Measurements from ENCODE around the gene ZNF658.
"Not testable (repeated sequence)": the region's sequence is repeated elsewhere in the genome, so short reads cannot be mapped to it uniquely, and the experiment has no call there.

ZNF658 gene

DNA sequence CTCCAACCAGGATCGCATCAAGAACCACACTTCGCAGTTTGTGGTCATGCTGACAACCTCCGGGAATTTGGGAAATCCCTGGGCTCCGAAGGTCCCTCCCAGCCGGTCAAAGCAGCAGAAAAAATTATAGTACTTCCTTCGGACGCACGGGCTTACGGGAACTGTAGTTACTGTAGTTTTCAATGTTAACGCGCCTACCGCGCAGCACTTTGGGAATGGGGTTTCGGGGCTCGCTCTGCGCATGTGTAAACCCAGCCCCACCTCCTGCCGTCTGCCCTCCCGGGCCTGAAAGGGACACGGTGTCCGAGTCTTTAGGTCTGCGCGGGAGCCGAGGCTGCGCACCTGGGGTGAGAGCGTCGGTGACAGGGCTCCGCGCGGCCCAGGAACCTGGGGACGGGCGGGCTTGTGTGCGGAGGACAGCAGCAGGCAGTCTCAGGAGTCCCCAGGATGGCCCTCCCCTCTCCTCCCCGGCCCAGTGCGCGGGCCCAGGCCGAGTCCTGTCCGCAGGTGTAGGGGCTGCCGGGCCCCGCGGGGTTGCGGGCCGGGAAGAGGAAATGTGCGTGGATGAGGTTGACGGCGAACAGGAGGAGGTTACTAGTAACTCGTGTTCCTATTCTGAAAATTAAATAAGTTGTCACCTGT lies at the start of gene ZNF658:
ZNF658 (plus strand) TSS at position 236 of the 642 bp plus-strand sequence. CDS start 2,837 bp downstream, outside the sequence.
- peak; percentile 93 for DNase-seq (ENCODE audit: low read depth)
- peak within 1 kb of the TSS; percentile 54 for H3K4me3 ChIP-seq (replicated peaks; ENCODE audit: low read depth, low read length)

DNA sequence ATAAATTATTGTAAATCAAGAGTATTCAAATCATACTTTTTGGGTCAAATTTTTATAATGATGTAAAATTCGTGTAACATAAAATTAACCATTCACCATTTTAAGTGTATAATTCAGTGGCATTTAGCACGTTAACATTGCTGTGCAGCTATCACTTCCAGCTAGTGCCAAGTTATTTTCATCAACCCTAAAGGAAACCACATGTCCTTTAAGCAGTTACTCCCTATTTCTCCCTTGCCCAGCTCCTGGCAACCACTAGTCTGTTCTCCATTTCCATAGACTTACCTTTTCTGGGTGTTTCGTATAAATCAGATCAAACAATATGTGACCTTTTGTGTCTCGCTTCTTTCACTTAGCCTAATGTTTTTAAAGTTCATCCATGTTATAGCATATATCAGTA lies 38.8 kb upstream of the ZNF658 start:
- not testable (repeated sequence) for DNase-seq (ENCODE audit: low read depth); H3K4me3 ChIP-seq (replicated peaks; ENCODE audit: low read depth, low read length)

DNA sequence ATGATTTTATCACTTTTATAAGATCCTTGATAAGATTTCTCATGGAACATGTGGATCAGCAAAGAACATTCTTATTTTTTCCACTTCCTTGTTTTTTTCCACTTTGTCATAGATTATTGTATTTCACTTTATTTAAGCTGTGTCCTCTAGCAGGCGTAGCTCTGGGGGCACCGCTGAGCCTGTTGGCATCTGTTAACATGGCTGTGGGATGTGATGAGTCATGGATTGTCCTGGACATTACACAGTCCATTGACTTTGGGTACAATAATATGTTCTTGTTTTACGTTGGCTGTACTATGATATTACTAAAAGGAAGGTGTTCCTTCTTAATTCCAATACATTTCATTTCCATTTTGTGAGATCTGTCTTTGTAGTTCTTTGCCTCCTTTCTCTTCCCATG lies 31.9 kb upstream of the ZNF658 start:
- not testable (repeated sequence) for DNase-seq (ENCODE audit: low read depth); H3K4me3 ChIP-seq (replicated peaks; ENCODE audit: low read depth, low read length)

DNA sequence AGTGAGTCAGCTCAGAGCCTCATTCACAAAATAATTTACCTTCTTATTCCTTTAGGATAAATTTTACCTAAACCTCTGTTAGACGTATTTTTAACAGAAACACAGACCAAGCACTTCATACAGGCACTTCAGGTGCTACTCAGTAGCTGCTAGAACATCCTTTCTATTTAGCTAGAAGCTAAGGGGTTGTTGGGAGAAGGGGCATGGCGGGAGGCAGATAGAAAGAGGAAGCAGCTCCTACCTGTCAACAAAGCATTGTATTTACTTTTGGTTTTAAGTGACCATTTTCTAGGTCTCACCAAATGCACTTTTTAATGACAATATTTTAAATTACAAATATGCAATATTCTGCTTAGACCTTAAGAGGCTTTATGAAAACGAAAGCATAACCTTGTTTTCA lies 19.9 kb upstream of the ZNF658 start:
- DNase-seq (ENCODE audit: low read depth); H3K4me3 ChIP-seq (replicated peaks; ENCODE audit: low read depth, low read length): not testable (repeated sequence)

DNA sequence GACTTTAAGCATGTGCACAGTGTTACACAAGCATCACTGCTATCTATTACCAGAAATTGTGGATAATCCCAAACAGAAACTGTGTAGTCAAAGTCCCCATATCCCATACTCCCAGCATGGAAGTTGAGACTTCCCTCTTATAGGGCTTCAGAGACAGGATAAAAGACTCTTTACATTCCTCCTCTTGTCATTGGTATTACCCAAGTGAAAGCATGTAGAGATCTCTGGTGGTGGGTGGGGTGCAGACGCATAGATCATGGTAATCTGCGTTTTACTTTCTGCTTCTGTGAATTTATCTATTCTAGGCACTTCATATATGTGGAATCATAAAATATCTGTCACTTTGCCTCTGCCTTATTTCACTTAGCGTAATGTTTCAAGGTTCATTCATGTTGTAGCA lies 18.7 kb upstream of the ZNF658 start:
- H3K4me3 ChIP-seq (replicated peaks; ENCODE audit: low read depth, low read length); DNase-seq (ENCODE audit: low read depth): not testable (repeated sequence)

DNA sequence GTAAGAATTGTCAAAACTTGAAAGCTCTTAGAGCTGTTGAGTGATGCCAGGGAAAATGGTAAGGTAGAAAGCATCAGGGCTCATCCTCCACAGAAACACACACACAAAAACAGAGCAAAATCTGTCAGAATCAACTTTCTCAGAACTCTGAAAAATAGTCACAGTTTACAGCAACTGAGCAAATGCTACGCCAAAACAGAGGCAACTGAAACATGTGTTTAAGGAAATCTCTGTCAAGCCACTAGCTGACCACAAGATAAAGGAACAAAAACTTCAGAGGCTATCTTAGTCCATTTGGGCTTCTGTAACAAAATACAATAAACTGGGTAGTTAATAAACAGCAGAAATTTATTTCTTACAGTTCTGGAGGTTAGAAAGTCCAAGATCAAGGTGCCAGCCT lies 10.2 kb upstream of the ZNF658 start:
- H3K4me3 ChIP-seq (replicated peaks; ENCODE audit: low read depth, low read length); DNase-seq (ENCODE audit: low read depth): not testable (repeated sequence)

DNA sequence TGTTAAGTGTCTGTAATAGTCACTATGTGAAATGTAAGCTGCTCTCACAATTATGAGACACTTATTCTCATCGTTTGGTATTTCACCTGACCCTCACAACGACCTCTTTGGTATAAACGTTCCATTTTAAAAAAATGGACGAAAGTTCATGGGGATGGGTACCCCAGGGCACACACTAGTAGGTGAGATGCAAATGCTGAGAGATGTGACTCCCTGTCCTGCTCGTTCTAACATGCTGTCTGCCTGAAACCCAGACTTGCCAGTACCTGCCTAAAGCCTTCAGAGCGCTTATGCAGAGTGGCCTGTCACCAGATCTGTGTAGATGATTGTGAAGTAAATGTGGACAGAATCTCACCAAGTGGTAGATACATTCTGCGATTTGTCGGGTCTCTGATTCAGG lies 616 bp downstream of the ZNF658 start:
- DNase-seq (ENCODE audit: low read depth), result not testable (repeated sequence)
- H3K4me3 ChIP-seq (replicated peaks; ENCODE audit: low read depth, low read length), result peak overlapping the region; percentile 54

DNA sequence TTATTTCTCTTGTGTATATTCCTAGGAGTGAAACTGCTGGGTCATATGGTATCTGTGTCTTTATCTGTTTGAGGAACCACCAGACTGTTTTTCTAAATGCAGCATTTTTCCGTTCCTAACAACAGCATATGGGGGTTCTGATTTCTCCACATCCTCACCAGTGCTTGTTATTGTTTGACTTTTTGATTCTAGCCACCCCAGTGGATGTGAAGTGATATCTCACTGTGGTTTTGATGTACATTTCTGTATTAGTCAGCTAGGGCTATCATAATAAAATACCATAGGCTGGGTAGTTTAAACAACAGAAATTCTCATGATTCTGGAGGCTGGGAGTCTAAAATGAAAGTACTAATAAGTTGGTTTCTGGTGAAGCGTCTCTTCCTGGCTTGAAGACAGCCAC lies 9.0 kb downstream of the ZNF658 start:
- H3K4me3 ChIP-seq (replicated peaks; ENCODE audit: low read depth, low read length); DNase-seq (ENCODE audit: low read depth): not testable (repeated sequence)

DNA sequence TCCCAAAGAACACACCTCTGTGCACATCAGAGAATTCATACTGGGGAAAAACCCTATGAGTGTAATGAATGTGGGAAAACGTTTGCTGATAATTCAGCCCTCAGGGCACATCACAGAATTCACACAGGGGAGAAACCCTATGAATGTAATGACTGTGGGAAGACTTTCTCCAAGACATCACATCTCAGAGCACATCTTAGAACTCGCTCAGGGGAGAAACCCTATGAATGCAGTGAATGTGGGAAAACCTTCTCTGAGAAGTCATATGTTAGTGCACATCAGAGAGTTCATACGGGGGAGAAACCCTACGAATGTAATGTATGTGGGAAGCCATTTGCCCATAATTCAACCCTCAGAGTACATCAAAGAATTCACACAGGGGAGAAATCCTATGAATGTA lies 19.5 kb downstream of the ZNF658 start:
- H3K4me3 ChIP-seq (replicated peaks; ENCODE audit: low read depth, low read length); DNase-seq (ENCODE audit: low read depth): not testable (repeated sequence)

DNA sequence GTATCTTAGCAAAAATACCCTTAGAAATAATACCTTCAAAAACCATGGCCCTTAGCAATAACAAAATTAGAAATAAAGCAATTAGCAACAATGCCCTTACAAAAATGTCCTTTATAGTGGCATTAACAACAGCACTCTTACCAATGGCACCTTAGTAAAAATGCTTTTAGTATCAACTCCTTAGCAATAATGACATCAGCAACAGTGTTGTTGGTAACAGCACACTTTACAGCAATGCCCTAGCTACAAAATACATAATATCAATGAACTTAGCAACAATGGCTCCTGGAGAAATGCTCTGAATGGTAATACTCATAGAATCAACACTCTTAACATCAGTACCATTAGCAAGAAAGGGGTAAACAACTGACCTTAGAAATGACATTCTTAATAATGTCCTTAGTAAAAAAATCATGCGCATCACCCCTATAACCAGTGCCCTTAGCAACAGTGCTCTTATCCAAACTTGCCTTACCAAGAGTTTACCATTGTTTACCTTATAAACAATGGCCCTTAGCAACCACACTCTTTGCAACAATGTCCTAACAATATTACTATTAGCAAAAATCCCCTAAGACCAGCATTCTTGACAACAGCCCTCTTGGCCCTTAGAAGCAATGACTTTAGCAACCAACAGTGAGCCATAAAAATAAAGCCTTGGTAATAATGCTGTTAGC lies 35.8 kb downstream of the ZNF658 start:
- not testable (repeated sequence) for H3K4me3 ChIP-seq (replicated peaks; ENCODE audit: low read depth, low read length); DNase-seq (ENCODE audit: low read depth)

DNA sequence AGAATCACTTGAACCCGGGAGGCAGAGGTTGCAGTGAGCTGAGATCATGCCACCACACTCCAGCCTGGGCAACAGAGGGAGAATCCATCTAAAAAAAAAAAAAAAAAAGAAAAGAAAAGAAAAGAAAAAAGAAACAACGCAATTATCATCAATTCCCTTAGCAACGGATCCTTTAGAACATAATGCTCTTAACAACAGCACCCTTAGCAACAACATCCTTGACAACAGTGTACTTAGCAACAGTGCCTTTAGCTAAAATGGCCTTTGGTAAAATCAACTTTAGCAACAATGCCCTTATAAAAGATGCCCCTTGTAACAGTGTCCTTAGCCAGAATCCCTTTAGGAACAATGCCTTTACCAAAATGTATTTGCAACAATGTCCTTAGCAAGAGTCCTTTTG lies 37.1 kb downstream of the ZNF658 start:
- DNase-seq (ENCODE audit: low read depth); H3K4me3 ChIP-seq (replicated peaks; ENCODE audit: low read depth, low read length): not testable (repeated sequence)

DNA sequence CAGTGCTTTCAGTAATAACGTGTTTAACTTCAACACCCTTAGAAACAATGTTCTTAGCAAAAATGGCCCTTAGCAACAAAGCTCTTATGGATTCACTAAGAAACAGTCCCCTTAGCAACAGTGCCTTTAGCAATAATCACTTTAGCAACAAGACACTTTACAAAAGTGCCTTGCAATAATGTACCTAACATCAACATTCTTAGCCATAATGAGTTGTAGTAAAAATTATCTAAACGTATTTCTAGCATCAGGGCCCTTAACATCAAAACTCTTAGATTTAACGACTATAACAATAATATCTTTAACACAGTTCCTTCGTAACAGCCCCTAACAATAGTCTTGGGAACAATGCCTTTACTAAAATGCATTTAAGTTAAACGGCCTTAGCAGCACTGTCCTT lies 37.8 kb downstream of the ZNF658 start:
- not testable (repeated sequence) for DNase-seq (ENCODE audit: low read depth); H3K4me3 ChIP-seq (replicated peaks; ENCODE audit: low read depth, low read length)

DNA sequence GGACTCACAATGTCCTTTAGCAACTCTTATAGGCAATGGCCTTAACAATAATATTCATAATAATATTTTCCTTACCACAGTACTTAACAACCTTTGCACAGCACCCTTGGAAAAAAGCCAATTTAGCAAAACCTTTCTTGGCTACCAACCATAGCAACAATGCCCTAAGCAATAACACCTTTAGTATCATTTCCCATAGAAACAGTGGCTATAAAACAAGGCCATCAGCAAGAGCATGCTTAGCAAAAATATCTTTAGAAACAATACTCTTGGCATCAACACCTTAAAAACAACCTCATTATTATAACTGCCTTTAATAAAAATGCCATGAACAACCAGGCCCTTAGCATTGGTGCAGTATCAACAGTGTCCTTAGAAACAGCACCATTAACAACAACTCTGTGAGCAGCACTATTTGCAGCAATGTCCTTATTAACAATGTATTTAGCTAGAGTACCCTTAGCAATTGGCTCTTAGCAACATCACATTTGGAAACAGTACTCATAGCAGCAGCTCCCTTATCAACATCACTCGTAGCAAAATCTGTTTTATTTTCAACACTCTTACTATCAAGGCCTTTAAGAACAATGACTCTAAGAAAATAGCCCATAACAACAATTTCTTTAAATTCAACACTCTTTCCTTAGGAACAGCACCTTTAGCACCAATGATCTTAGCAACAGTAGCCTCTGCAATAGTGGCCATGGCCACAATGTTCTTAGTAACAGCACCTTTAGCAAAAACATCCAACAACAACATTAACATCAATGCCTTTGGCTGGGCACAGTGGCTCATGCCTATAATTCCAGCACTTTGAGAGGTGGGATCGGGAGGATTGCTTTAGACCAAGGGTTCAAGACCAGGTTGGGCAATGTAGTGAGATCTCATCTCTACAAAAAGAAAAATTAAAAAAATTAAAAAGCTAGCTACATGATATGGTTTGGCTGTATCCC lies 39.6 kb downstream of the ZNF658 start:
- DNase-seq (ENCODE audit: low read depth); H3K4me3 ChIP-seq (replicated peaks; ENCODE audit: low read depth, low read length): not testable (repeated sequence)

DNA sequence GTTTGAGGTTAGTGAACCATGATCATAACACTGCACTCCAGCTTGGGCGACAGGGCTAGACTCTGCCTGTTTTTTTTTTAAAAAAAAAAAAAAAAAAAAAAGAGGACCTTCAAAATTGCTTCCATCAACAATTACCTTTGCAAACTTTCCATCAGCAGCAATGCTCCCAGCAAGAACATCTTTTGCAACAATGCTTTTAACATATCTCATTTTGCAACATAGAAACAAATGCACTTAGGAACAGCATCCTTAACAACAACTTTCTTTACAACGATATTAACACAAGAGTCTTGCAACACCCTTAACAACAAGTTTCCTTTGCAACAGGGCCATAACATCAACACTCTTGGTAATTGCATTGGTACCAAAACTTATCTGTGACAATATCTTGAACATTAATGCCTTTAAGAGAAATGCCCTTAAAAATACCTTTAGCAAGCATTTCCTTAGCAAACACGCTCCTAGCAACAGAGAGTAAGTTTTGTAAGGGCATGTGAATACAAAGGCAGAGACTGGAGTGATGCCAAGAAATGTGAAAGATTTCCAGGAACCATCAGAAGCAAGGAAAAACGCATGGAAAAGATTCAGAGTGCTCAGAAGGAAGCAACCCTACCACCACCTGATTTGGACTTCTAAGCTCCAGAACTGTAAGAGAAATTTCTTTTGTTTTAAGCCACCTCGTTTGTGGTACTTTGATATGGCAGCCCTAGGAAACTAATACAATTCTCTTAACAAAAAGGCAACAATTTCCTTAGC lies 42.1 kb downstream of the ZNF658 start:
- not testable (repeated sequence) for H3K4me3 ChIP-seq (replicated peaks; ENCODE audit: low read depth, low read length)
- DNase-seq (ENCODE audit: low read depth), result peak; percentile 77

DNA sequence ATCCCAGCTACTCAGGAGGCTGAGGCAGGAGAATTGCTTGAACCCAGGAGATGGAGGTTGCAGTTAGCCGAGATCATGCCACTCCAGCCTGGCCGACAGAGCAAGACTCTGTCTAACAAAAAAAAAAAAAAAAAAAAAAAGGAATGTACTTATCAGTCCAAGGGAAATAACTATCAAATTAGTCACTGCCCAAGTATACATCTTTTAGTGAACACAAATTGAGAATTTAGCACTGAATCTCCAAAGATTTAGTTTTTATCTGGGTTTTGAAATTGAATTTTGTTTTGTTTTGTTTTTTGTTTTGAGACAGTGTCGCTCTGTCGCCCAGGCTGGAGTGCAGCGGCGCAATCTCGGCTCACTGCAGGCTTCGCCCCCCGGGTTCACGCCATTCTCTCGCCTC lies 52.1 kb downstream of the ZNF658 start:
- peak; percentile 32 for DNase-seq (ENCODE audit: low read depth)
- not testable (repeated sequence) for H3K4me3 ChIP-seq (replicated peaks; ENCODE audit: low read depth, low read length)

All from fibroblast of pulmonary artery (primary cell).